Astrocyte (in vitro differentiated cells and primary cell): ENCODE measurements around the gene VWA5B1.

ENCODE experiments used
- EZH2 ChIP-seq: IDR thresholded peaks from 2 replicates; pipeline ENCODE4 v1.6.1; 2012; ENCODE audit warnings: mild to moderate bottlenecking, low read length, inconsistent platforms; ENCODE audit not compliant: insufficient read depth
- TF ChIP-seq, protein P1 (sequence below): IDR thresholded peaks from 2 replicates; pipeline ENCODE4 v1.5.1; 2011; ENCODE audit warnings: low read depth, mild to moderate bottlenecking, inconsistent platforms, low read length, moderate library complexity; ENCODE audit not compliant: insufficient read depth

DNA sequence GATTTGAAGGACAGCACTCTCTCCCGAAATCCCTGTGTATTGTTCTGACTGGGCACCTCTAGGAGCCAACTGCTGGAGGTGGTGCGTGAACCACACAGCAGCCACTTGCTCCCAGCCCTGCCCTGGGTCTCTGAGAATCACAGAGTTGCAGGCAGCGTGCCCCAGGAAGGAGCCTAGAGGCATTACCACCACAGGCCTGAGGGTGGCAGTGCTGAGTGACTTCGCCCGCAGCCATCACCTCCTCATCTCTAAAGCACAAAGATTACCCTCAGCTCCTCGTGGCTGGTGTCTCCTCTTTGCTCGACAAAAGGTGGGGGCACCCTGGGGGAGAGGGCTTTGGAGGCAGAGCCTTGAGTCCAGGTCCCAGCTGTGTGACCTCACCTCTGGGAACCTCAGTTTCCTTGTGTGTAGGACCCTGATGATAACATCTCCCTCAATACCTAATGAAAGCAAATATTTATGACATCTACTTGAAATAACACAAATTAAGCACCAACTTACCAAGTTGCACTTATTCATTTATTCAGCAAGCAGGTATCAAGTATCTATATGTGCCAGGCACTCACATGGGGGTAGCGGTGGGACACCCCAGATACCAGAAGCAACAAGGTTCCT lies 86.3 kb downstream of the VWA5B1 start:
- TF ChIP-seq, protein P1, sequence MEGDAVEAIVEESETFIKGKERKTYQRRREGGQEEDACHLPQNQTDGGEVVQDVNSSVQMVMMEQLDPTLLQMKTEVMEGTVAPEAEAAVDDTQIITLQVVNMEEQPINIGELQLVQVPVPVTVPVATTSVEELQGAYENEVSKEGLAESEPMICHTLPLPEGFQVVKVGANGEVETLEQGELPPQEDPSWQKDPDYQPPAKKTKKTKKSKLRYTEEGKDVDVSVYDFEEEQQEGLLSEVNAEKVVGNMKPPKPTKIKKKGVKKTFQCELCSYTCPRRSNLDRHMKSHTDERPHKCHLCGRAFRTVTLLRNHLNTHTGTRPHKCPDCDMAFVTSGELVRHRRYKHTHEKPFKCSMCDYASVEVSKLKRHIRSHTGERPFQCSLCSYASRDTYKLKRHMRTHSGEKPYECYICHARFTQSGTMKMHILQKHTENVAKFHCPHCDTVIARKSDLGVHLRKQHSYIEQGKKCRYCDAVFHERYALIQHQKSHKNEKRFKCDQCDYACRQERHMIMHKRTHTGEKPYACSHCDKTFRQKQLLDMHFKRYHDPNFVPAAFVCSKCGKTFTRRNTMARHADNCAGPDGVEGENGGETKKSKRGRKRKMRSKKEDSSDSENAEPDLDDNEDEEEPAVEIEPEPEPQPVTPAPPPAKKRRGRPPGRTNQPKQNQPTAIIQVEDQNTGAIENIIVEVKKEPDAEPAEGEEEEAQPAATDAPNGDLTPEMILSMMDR = peak; percentile 67
- no peak for TF ChIP-seq EZH2
